CD4-positive, alpha-beta T cell treated with Interleukin-10 for 1 hour (primary cell): ENCODE measurements around the gene PRKCB.
"Not testable (repeated sequence)": the region's sequence is repeated elsewhere in the genome, so short reads cannot be mapped to it uniquely, and the experiment has no call there.

Experiments
- DNase-seq: peaks from one replicate; pipeline ENCODE4 v3.0.0-alpha.2; 2020

PRKCB gene

DNA sequence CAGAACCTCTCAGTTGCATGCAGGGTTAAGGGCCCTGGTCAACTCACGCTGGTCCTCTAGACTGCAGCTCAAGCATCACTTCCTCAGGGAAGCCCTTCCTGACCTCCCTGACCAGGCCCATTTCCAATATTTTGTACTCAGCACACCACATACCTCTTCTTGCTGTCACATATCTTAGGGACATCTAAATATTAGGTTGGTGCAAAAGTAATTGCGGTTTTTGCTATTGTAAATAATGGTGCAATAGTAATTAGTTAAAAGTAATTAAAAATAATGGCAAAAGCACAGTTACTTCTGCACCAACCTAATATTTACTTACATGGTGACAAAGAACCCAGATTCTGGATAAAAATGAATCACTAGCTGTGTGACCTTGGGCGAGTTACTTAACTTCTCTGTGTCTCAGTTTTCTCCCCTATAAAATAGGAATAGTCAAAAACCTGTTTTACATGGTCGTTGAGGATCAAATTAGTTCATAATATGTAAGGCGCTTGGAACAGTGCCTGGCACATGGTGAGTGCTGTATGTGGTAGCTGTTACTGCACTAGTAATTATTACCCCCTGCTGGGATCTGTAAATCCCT is 177.4 kb downstream of the PRKCB start:
- no peak for DNase-seq

DNA sequence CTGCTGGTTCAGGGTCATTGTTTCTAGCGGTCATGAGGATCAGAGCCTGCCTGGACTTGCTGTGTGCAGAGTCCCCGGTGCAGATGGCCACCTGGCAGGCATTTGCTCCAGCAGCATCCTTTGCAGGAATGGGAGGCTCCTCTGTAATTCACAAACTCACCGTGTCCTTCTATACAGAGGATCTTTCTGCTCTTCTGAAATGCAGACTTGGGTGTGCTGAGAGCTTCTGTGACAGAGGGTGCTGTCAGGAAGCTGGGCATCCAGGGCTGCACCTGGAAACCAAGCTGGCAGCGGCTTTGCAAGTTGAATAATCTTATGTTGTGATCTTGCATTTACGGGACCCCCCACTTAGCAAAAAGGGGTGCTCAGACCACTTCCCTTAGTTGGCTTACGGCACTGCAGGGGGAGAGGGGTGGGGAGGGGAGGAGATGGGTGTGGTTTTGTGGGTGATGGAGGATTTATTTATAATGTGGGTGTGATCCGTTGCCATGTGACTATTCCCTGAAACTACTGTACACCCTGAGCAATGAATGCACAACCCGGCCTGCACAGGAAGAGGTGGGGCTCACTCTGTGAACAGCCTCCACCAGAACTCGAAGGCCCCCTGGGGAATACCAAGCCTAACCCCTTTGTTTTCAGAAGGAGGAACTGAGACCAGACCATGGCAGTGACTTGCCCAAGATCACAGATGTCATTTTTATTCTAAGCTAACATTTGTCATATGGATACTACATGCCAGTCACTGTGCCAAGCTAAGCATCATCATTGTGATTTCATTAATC is 178.3 kb downstream of the PRKCB start:
- DNase-seq = peak; percentile 78

DNA sequence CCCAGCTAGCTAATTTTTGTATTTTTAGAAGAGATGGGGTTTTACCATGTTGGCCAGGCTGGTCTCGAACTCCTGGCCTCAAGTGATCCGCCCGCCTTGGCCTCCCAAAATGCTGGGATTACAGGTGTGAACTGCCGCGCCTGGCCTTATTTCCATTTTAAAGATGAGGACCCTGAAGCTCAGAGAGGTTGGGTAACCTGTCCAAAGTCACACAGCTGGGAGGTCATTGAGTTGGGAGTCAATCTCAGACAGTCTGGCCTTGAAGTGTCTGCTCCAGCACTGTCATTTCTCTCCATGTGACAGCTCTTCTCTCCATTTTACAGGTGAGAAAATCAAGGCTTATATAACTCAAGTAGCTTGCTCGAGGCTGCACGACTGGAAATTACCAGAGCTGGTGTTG is 179.2 kb downstream of the PRKCB start:
- not testable (repeated sequence) for DNase-seq

GRCh38 chr16:24015923-24016322 is 180.1 kb downstream of the PRKCB start:
- DNase-seq = no peak

DNA sequence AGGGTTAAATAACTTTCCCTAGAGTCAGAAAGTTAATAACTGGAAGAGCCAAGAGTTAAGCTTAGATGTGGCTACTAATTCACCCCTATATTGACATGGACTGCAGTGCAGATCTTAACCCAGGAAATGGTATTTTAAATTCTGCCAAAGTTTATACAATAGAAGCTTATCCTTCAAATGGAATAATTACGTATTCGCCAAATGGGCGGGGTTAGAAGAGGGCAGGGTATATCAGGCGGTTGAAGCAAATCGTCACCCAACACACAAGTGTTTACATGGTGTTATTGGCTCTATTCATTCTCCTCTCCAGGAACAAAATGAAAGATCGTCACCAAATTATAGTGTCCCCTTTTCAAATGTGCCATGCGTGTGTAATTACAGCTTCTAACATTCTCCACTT is 182.7 kb downstream of the PRKCB start:
- no peak for DNase-seq

DNA sequence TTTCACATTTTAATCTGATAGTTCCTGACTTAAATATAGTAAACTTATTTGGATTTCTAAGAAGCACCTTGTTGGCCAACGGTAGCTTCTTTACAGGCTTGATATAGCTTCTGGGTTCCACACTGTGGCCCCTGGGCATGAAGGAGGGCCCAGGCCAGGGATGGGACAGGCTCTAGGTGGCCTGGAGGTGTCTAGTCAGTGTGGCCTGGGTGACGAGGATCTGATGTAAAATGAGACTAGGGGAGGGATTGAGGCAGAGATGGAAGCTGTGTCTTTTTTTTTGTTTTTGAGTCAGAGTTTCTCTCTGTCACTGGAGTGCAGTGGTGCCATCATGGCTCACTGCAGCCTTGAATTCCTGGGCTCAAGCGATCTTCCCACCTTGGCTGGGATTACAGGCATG is 187.0 kb downstream of the PRKCB start:
- no peak for DNase-seq

DNA sequence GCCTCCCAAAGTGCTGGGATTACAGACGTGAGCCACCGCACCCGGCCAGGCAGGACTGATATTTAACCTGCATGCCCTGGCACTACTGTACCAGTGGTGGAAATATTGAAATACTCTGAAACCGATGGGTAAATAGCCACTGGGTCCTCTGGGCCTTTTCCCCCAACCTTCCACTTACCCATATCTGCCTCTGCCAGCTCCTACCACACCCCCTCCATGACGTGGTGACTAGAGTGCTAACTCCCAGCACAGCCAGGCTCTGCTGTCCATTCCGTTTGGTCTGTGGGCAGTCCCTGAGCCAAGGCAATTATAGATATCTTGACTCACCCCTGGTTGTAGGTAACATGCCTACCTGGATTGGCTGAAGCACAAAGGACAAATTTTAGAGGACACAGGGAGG is 187.8 kb downstream of the PRKCB start:
- DNase-seq = no peak

DNA sequence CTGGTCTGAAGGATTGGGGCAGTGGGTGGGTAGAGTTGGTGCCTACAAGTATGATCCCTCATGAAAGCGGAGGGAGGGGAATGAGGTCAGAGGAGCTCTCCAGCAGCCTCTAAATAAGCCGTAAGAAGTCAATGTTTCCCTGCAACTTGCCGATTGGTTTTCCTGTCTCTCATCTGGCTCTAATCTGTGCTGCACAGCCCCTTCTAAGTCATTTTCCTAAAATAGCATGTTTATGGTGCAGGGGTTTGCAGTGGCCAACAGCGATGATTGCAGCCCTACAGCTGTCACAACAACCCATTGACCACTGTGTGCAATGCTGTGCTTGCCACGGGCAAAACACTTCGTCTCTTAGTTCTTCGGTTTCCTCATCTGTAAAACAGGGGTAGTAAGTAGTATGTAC is 189.2 kb downstream of the PRKCB start:
- DNase-seq = no peak

DNA sequence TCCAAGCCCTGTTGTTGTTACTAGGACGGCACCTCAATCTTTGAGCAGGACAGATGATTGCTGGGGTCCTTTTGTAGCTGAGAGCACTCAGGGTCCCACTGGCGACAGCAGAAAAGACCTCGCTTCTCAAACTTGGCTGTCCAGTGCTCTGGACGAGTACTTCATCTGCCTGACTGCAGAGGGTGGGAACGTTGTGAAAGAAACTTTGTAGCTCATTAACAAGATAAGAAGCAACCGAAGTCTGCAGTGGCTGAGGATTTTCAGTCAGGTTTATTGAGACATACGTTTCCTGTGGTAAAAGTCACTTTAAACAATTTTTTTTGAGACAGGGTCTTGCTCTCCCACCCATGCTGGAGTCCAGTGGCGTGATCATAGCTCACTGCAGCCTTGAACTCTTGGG is 191.7 kb downstream of the PRKCB start:
- no peak for DNase-seq

GRCh38 chr16:24029841-24030240 is 194.1 kb downstream of the PRKCB start:
- not testable (repeated sequence) for DNase-seq

GRCh38 chr16:24035127-24035842 is 199.5 kb downstream of the PRKCB start:
- peak; percentile 38 for DNase-seq

- no peak for DNase-seq
Observed at GRCh38 chr16:24036038-24036543, 200.3 kb downstream of the PRKCB start.

DNA sequence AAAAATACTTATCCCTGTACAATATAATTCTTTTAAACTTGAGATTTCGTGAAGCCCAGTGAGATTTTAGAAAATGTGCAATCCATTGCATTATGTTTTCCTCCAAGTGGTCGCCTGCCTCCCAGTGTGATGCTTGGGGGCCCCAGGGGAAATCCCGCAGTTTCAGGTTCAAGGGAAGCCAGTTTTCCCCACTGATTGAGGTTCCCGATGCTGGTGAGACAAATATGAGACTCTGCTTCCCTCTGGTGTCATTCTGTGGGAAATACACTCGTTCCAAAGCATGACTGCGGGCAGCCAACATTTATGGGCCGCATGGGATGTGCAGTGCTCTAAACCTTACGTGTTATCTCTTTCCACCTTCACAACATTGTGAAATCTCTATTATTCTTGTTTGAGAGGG is 200.8 kb downstream of the PRKCB start:
- peak; percentile 58 for DNase-seq

DNA sequence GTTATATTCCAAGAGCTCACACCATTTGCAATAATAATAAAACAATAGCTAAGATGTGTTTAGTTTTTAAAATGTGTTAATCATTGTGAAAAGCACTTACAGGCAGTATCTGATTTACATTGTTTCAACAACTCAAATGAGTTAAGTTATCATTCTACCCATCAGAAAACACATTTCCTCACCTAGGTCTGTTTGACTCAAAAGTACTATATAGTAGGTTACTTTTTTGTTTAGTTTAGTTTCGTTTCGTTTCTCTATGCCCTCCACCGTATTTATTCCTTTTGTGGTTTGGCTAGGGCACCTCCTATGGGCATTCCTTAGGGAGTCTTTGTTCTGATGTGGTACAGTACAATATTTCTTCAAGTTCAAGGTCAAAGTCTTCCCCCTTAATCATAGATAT is 201.6 kb downstream of the PRKCB start:
- DNase-seq = no peak

DNA sequence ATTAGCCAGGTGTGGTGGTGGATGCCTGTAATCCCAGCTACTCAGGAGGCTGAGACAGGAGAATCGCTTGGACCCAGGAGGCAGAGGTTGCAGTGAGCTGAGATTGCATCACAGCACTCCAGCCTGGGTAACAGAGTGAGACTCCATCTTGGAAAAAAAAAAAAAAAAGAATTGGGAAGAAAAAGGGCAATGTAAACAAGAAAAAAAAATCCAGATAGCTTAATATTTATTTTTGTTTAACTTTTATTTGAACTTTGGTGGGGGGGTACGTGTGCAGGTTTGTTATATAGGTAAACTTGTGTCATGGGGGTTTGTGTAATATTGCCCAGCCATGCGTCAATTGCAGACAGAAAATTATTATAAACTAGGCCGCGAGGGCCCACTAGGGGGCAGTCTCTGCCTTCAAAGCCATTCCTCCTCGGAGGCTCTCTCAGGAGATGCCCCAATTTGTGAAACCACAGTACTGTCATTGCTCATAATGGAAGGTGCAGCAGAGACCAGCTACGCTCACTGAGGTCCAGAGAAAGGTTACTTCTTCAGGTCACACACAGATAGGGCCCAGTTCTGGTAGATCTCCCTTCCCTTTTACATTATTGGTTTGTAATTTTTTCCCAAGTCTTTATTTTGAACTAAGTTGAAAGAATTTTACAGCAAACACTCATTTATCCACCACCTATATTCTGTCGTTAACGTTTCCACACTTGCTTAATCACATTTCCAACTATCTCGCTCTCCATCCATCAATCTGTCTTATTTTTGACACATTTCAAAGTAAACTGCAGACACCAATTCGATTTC is 206.2 kb downstream of the PRKCB start:
- peak; percentile 82 for DNase-seq

GRCh38 chr16:24044467-24044866 is 208.7 kb downstream of the PRKCB start:
- DNase-seq = no peak

DNA sequence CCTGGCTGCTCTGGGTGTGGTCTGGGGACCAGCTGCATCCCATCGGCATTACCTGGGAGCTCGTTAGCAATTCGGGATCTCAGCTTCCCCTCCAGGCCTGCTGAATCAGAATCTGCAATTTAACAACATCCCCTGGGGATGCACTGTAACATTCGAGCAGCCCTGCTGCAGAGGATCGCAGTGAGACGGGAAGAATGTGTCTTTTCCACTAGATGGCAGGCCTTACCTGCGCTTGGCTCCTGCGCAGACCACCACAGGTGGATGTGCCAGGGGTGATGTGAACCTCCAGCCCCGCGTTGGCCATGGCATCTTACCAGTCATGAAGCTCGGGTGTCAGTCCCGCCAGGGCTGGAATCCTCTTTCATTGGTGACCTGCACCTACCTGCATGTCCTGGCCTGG is 209.9 kb downstream of the PRKCB start:
- no peak for DNase-seq

DNA sequence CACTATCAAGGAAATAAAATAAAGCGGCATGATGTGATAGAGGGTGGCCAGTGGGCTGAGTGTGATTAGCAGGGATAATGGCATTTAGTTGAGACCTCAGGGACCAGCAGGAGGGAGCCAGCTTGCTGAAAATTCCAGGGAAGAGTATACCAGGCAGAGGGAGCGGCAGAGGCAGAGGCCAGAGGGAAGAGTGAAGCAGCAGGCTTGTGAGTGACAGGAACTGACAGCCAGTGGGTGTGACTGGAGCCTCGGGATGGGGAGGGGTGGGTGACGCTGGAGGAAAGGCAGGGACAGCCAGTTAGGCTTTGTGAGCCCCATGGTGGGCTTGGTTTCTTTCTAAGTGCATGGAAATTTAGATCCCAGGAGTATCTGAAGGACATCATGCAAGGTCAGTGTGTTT is 210.7 kb downstream of the PRKCB start:
- DNase-seq = no peak

DNA sequence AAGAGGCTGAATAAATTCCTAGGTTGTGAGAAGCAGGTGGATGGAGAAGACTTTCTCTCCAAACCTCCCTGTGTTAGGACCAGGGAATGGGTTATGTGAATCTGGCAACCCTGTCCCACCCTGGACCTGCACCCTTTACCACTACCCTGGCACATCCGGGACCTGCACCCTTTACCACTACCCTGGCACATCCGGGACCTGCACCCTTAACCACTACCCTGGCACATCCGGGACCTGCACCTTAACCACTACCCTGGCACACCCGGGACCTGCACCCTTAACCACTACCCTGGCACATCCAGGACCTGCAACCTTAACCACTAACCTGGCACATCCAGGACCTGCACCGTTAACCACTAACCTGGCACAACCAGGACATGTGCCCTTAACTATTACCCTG is 213.3 kb downstream of the PRKCB start:
- peak; percentile 20 for DNase-seq

DNA sequence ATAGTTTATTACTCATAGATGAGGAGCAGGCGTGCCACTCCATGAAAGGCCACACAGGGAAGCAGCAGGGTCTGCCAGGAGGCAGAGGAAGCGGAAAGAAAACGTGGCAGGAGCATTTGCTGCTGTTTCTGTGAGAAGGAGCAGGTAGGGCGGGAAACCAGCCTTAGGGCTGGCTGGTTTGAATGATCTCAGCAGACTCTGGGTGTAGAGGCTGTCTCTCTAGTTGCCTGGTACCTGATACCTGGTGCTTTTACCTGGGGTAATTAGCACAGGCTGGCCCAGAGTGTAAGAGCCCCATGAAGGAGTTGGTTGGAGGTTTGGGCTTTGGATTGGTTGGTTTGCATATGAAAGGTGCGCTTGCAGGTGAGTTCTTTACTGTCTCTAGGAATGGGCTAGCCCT is 215.3 kb downstream of the PRKCB start:
- DNase-seq = no peak

DNA sequence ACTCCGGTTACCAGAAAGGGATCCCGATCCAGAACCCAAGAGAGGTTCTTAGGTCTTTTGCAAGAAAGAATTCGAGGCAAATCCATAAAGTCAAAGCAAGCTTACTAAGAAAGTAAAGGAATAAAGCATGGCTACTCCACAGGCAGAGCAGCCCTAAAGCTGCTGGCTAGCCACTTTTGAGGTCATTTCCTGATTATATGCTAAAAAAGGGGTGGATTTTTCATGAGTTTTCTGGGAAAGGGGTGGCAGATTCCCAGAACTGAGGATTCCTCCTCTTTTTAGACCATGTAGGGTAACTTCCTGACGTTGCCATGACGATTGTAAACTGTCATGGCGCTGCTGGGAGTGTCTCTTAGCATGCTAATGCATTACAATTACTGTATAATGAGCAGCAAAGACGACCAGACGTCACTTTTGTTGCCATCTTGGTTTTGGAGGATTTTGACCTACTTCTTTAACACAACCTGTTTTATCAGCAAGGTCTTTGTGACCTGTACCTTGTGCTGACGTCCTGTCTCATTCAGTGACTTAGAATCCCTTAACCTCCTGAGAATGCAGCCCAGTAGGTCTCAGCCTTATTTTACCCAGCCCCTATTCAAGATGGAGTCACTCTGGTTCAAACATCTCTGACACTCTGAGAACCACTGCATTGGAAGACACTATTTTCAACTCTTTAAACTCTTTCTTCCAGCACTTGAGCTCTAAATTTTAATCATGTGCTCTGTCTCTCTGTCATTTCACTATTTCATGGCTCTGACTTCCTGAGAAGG is 216.7 kb downstream of the PRKCB start:
- DNase-seq = no peak
